Erythroblast (primary cell): ENCODE data around the gene DISC1.

Experiments
- GATA1 ChIP-seq: IDR thresholded peaks from 2 replicates; pipeline ENCODE4 v1.6.1; 2011; ENCODE audit warnings: low read depth, mild to moderate bottlenecking, control low read depth, low read length, moderate library complexity
- POLR2A ChIP-seq: IDR thresholded peaks from 2 replicates; pipeline ENCODE4 v1.6.1; 2011; ENCODE audit warnings: mild to moderate bottlenecking, low read length

GRCh38 chr1:231879296-231879695 lies 252.7 kb downstream of the DISC1 start:
- no peak for TF ChIP-seq POLR2A
- TF ChIP-seq GATA1 = no peak
